K562 (cell line): ENCODE results near the gene CRTC3. TPM values are rescaled to one million over a fixed set of nuclear protein-coding genes. Genes with fewer than 3 reads are reported as not detected.
"Not testable (repeated sequence)": the region's sequence is repeated elsewhere in the genome, so short reads cannot be mapped to it uniquely, and the experiment has no call there.

Experiments
- ATAC-seq: fragments of 200-7000 bp; cut with Tn5 transposase; 3 replicates; pipeline ENCODE4 v1.9.1; 2020; ENCODE audit warnings: moderate library complexity
- BruUV-seq: library from RNA; stranded (reverse); fragments of 400-500 nt; replicated peaks from 2 replicates; lab custom pipeline; 2021; lab: Mats Ljungman, UMichigan
- CTCF ChIA-PET: fragments of 300-600 bp; formaldehyde crosslinking; extraction: SDS; loops from one replicate; lab custom pipeline; 2021; ENCODE audit warnings: low intra/inter-chr PET ratio; lab: Yijun Ruan, JAX
- POLR2A ChIA-PET: fragments of 300-600, 350-650 bp; sonication (Branson Sonifier 250); formaldehyde crosslinking; extraction: SDS; loops from one replicate; lab custom pipeline; 2021; ENCODE audit warnings: antibody characterized with exemption, inconsistent platforms; lab: Yijun Ruan, JAX
- DNase-seq, 4 experiments: peaks; one replicate each; pipeline versions ENCODE4 v3.0.0 to v3.0.0-alpha.2; 2011 to 2018; ENCODE audit warnings: low spot score in 3 of 4, mixed read lengths in 3 of 4; ENCODE audit errors: extremely low read depth in 1 of 4
- FAIRE-seq: peaks from 2 replicates; lab custom pipeline; 2011; peaks lifted over from hg19 to GRCh38; lab: Jason Lieb, UNC
- H2AFZ ChIP-seq: 2 replicates; pipeline ENCODE4 v1.6.0; 2011; ENCODE audit warnings: low read depth, low read length, control low read depth, inconsistent platforms
- H3K27ac ChIP-seq: fragments of 200-600 bp; 3 replicates; pipeline ENCODE4 v1.8.0; 2011; ENCODE audit warnings: low read depth, mild to moderate bottlenecking, control low read depth, inconsistent platforms, low read length, moderate library complexity, mixed read lengths; ENCODE audit errors: extremely low read depth
- H3K27me3 ChIP-seq, 2 experiments: fragments of 300-600 bp in 1 of 2; 2 replicates in 1 of 2; 3 replicates in 1 of 2; pipeline versions ENCODE4 v1.6.0 to v1.8.0; 2011; ENCODE audit warnings: inconsistent platforms in 2 of 2, low read length in 2 of 2, mild to moderate bottlenecking in 1 of 2, mixed read lengths in 1 of 2, moderate library complexity in 1 of 2; ENCODE audit not compliant: control insufficient read depth in 2 of 2, insufficient read depth in 2 of 2
- H3K36me3 ChIP-seq: fragments of 300-600 bp; 3 replicates; pipeline ENCODE4 v1.8.0; 2011; ENCODE audit warnings: mild to moderate bottlenecking, low read length, inconsistent platforms; ENCODE audit not compliant: control insufficient read depth, insufficient read depth
- H3K4me1 ChIP-seq, 2 experiments: fragments of 200-600 bp in 1 of 2; replicated peaks in 1 of 2; 2 replicates in 1 of 2; 3 replicates in 1 of 2; pipeline versions ENCODE4 v1.5.1 to v1.8.0; 2011; ENCODE audit warnings: inconsistent platforms in 2 of 2, low read length in 2 of 2, mild to moderate bottlenecking in 1 of 2, mixed read lengths in 1 of 2, moderate library complexity in 1 of 2; ENCODE audit not compliant: control insufficient read depth in 2 of 2, insufficient read depth in 2 of 2
- H3K4me2 ChIP-seq: 2 replicates; pipeline ENCODE4 v1.6.1; 2011; ENCODE audit warnings: low read length, control low read depth, inconsistent platforms, mixed read lengths; ENCODE audit not compliant: insufficient read depth
- H3K4me3 ChIP-seq: fragments of 200-600 bp; sonication (generic), shearing (Covaris generic); 2 replicates; pipeline ENCODE4 v1.5.1; 2016; ENCODE audit warnings: control low read depth, inconsistent platforms
- H3K79me2 ChIP-seq: fragments of 200-600 bp; 3 replicates; pipeline ENCODE4 v1.8.0; 2011; ENCODE audit warnings: low read length, inconsistent platforms; ENCODE audit not compliant: control insufficient read depth, insufficient read depth
- H3K9ac ChIP-seq, 2 experiments: 2 replicates each; pipeline versions ENCODE4 v1.6.0 to v1.6.1; 2011; ENCODE audit warnings: low read depth in 2 of 2, low read length in 2 of 2, control low read depth in 1 of 2, inconsistent platforms in 1 of 2, mild to moderate bottlenecking in 1 of 2, mixed read lengths in 1 of 2; ENCODE audit not compliant: insufficient read depth in 1 of 2
- H3K9me1 ChIP-seq: one replicate; pipeline ENCODE4 v1.6.0; 2011; ENCODE audit warnings: inconsistent platforms, mild to moderate bottlenecking, low read length, moderate library complexity; ENCODE audit not compliant: control insufficient read depth, insufficient read depth
- H3K9me3 ChIP-seq: replicated peaks from 2 replicates; pipeline ENCODE4 v1.5.1; 2011; ENCODE audit warnings: low read depth, low read length, inconsistent platforms; ENCODE audit not compliant: control insufficient read depth, insufficient read depth
- H4K20me1 ChIP-seq: replicated peaks from 2 replicates; pipeline ENCODE4 v1.6.1; 2011; ENCODE audit warnings: low read length, inconsistent platforms, mixed read lengths; ENCODE audit not compliant: control insufficient read depth, insufficient read depth
- E4F1 ChIP-seq: fragments of 250-450 bp; sonication (Bioruptor Pico); IDR thresholded peaks from 2 replicates; pipeline ENCODE4 v1.5.0; 2021; ENCODE audit warnings: mild to moderate bottlenecking, borderline replicate concordance
- FOXA3 ChIP-seq, 2 experiments: fragments of 450-650 bp in 1 of 2; sonication (generic) in 1 of 2; formaldehyde crosslinking; IDR thresholded peaks in 1 of 2; conservative IDR thresholded peaks in 1 of 2; 2 replicates each; pipeline versions ENCODE4 v1.4.0 to v1.8.0; 2020 to 2022; ENCODE audit warnings: mild to moderate bottlenecking in 2 of 2, missing genetic modification reagents in 1 of 2
- NBN ChIP-seq: fragments of 450-650 bp; IDR thresholded peaks from 2 replicates; pipeline ENCODE4 v1.6.1; 2016; ENCODE audit warnings: low read depth, mild to moderate bottlenecking
- NCOA6 ChIP-seq: fragments of 450-650 bp; IDR thresholded peaks from 2 replicates; pipeline ENCODE4 v1.6.1; 2017; ENCODE audit warnings: mild to moderate bottlenecking
- NFYB ChIP-seq: IDR thresholded peaks from 2 replicates; pipeline ENCODE4 v1.6.1; 2011; ENCODE audit warnings: mild to moderate bottlenecking, moderate library complexity; ENCODE audit not compliant: insufficient read length; ENCODE audit errors: extremely low read depth
- NR2C1 ChIP-seq, 2 experiments: fragments of 450-650 bp; IDR thresholded peaks; 2 replicates each; pipeline ENCODE4 v1.6.1; 2017; ENCODE audit warnings: mild to moderate bottlenecking in 2 of 2, antibody characterized with exemption in 1 of 2, inconsistent platforms in 1 of 2, missing compliant biosample characterization in 1 of 2, missing genetic modification characterization in 1 of 2
- TRIM25 ChIP-seq: fragments of 450-650 bp; IDR thresholded peaks from 2 replicates; pipeline ENCODE4 v1.7.0; 2016; ENCODE audit warnings: borderline replicate concordance
- ZNF561 ChIP-seq: fragments of 450-650 bp; formaldehyde crosslinking; conservative IDR thresholded peaks from 2 replicates; pipeline ENCODE4 v1.4.0; 2020; ENCODE audit warnings: mild to moderate bottlenecking, moderate library complexity
- WGBS: fragments of 100-300 bp; shearing (Covaris generic); methylation state at CpG from one replicate; pipeline ENCODE4 v1.1.6; 2016; ENCODE audit warnings: low coverage, mixed read lengths; ENCODE audit not compliant: insufficient coverage; ENCODE audit errors: missing lambda C conversion rate; 5-methylcytosine and 5-hydroxymethylcytosine counted together
- in situ Hi-C: fragments of 300-500 bp; cut with MboI; formaldehyde crosslinking; loops from 4 replicates; pipeline ENCODE4 v1.15.0; 2018; ENCODE audit warnings: inconsistent platforms, mixed read lengths
- intact Hi-C: fragments of 100-400 bp; cut with micrococcal nuclease; formaldehyde crosslinking; loops from 2 replicates; pipeline ENCODE4 v1.14.2; 2022
- polyA plus RNA-seq, 8 experiments: library from polyadenylated mRNA; depleted of rRNA in 4 of 8; stranded (reverse) in 5 of 8; unstranded in 3 of 8; fragments of >200 nt; fragmentation: Nextera tagmentation in 2 of 8; fragmentation: Illumina TruSeq in 1 of 8; extraction: Ambion mirVana in 2 of 8; extraction: Trizol in 1 of 8; gene quantifications; 2 replicates each; pipeline versions ENCODE4 v1.2.1 to v1.2.3, GENCODE V29; 2011 to 2014; ENCODE audit warnings: inconsistent platforms in 1 of 8, missing spikeins in 1 of 8
- total RNA-seq, 7 experiments: library from RNA; depleted of rRNA in 6 of 7; stranded (reverse); fragments of >200 nt in 6 of 7; fragmentation: Illumina TruSeq in 2 of 7; extraction: Trizol in 2 of 7; gene quantifications; 2 replicates each; pipeline versions ENCODE4 v1.2.1 to v1.2.3, GENCODE V29; 2011 to 2021; ENCODE audit warnings: low replicate concordance in 1 of 7
- TF ChIP-seq, protein P1 (sequence below), 2 experiments: fragments of 450-650 bp; conservative IDR thresholded peaks; 2 replicates each; pipeline ENCODE4 v1.6.1; 2017; ENCODE audit warnings: mild to moderate bottlenecking in 2 of 2, moderate library complexity in 2 of 2

The CRTC3 gene
- total and polyA plus RNA-seq, 9 of the 15 experiments (the other 6 are each of a cell fraction or from before 2014, with no cell fraction given) = 1.2 to 19.0 (median 11.6) TPM

DNA sequence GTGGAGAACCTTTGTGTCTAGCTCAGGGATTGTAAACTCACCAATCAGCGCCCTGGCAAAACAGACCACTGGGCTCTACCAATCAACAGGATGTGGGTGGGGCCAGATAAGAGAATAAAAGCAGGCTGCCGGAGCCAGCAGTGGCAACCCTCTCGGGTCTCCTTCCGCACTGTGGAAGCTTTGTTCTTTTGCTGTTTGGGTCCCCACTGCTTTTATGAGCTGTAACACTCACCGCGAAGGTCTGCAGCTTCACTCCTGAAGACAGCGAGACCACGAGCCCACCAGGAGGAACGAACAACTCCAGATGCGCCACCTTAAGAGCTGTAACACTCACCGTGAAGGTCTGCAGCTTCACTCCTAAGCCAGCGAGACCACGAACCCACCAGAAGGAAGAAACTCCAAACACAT is 18.5 kb upstream of the CRTC3 start:
- H3K9me3 ChIP-seq, in situ Hi-C loops, CTCF ChIA-PET, FAIRE-seq, H3K4me3 ChIP-seq, BruUV-seq, ATAC-seq, H3K79me2 ChIP-seq, H3K27ac ChIP-seq, H2AFZ ChIP-seq, H3K9me1 ChIP-seq, H3K27me3 ChIP-seq, intact Hi-C loops, H3K4me2 ChIP-seq, H3K36me3 ChIP-seq, DNase-seq, H3K9ac ChIP-seq, H3K4me1 ChIP-seq, H4K20me1 ChIP-seq: not testable (repeated sequence)
- peak; percentile 43 for TF ChIP-seq NFYB
- POLR2A ChIA-PET = interaction anchor here (1.8 kb wide), 1 partner anchor 10 kb away, joined by 6 read pairs; no protein-coding TSS in a partner anchor
- 76% methylated on average over 10 of the region's 13 CpGs for WGBS

DNA sequence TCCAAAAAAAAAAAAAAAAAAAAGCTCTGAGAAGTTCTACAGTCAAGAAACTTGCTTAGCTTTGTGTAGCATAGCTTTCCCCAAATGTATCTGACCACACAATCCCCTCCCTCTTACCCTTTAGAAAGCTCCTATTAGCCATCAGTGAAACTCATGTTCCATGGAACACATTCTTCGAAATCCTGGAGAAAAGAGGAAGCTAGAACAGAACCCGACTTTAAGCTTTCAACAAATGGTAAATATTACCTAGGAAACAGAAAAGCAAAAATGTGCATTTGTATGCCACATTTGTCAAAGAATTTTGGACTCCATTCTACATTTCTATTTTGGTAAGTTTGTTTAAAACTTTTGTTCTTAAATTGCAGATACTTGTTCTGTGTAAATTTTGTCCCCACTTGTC is 17.4 kb upstream of the CRTC3 start:
- no peak overlapping the region for H3K9ac ChIP-seq
- WGBS = 20% methylated on average over 2 of the region's 2 CpGs
- no peak overlapping the region for H3K4me2 ChIP-seq
- 0 out of 2 replicates have a peak, but pooled peaks cover 10% of the 10 kb centered on the region for H3K9me3 ChIP-seq
- FAIRE-seq = no peak
- peaks cover 0 to 5% of the 10 kb centered on the region in 2 experiments; a peak in 2 of 5 replicates for H3K4me1 ChIP-seq
- no peaks in the 10 kb centered on the region for H3K9me1 ChIP-seq
- H3K36me3 ChIP-seq = no peaks in the 10 kb centered on the region
- in situ Hi-C loops (no loop called here), intact Hi-C loops (no loop called here)
- H4K20me1 ChIP-seq = no peaks in the 10 kb centered on the region
- BruUV-seq = no TSS peak
- no peak for ATAC-seq
- no peak for DNase-seq
- no peak overlapping the region for H2AFZ ChIP-seq
- no peak overlapping the region for H3K27ac ChIP-seq
- no peak overlapping the region for H3K4me3 ChIP-seq
- ChIA-PET CTCF (no interaction called here), POLR2A (interaction anchor here (1.2 to 1.8 kb wide), 2 partner anchors 10 to 11 kb away, joined by 3 to 6 read pairs; no protein-coding TSS in a partner anchor)
- no peaks in the 10 kb centered on the region for H3K27me3 ChIP-seq
- H3K79me2 ChIP-seq = no peaks in the 10 kb centered on the region
- TF ChIP-seq E4F1 (CRISPR knock-in tag) = no peak
- no peak for TF ChIP-seq NCOA6
- TF ChIP-seq, protein P1, sequence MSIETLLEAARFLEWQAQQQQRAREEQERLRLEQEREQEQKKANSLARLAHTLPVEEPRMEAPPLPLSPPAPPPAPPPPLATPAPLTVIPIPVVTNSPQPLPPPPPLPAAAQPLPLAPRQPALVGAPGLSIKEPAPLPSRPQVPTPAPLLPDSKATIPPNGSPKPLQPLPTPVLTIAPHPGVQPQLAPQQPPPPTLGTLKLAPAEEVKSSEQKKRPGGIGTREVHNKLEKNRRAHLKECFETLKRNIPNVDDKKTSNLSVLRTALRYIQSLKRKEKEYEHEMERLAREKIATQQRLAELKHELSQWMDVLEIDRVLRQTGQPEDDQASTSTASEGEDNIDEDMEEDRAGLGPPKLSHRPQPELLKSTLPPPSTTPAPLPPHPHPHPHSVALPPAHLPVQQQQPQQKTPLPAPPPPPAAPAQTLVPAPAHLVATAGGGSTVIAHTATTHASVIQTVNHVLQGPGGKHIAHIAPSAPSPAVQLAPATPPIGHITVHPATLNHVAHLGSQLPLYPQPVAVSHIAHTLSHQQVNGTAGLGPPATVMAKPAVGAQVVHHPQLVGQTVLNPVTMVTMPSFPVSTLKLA (conservative IDR thresholded peaks at IDR 0.05) = no peak
- no peak for TF ChIP-seq NR2C1 (IDR thresholded peaks at IDR 0.05)
- TF ChIP-seq NR2C1 (tag; IDR thresholded peaks at IDR 0.05) = no peak
- TF ChIP-seq FOXA3 (CRISPR knock-in tag; conservative IDR thresholded peaks at IDR 0.05 in 1 of 2, IDR thresholded peaks at IDR 0.05 in 1 of 2) = no peak
- no peak for TF ChIP-seq NBN
- TF ChIP-seq TRIM25 = no peak
- no peak for TF ChIP-seq ZNF561
